GM21528 (cell line): ENCODE measurements around the gene PKP4.

Experiments
- ATAC-seq: cut with Tn5 transposase; IDR thresholded peaks from one replicate; pipeline ENCODE4 v1.9.1; 2021; ENCODE audit warnings: mild to moderate bottlenecking, moderate library complexity; ENCODE audit not compliant: unreplicated experiment, low FRiP score

The PKP4 gene

DNA sequence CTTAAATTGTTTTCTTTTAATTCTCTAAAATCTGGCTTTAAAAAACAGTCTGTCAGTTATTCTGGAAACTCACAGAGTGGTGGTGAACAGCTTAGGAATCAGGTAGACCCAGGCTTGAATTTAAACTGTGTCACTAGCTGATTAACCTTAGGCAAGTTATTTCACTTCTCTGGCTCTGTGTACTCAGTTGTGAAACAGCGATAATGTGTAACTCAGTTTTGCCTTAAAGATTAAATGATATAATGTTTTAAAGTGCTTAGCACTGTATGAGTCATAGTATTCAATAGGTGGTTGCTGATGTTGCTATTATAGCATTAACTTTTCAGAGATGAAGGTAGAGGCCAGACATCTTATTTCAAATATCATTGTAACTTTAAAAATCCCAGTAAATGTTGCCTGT, 40.7 kb downstream of the PKP4 start:
- no peak for ATAC-seq

DNA sequence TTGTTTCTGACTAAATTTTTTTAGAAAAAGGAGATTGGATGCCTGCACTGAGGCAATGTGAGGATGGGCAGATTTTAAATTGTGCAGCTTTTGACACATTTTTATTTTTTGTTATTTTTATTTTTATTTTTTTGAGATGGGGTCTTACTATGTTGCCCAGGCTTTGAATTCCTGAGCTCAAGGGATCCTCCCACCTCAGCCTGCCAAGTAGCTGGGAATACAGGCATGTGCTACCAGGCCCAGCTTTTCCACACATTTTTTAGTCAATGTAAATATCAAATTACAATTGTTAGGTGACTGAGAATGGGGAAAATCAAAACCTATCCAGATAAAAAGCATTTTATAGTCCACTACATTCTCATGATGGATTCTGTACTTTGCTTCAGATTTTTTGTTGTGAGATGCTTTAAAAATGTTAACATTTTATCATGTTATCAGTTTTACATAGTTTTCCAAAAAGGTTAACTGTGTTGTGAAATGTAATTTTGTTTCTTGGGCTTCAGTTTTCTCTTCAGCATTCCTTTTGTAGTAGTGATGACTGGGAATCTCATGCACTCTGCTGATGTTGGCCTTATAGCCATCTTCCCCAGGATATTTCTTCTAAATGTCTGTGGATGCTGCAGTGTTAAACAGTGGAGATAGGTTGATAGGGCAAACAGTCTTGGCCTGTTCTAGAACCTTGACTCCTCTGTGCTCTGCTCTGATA, 41.4 kb downstream of the PKP4 start:
- ATAC-seq: no peak

DNA sequence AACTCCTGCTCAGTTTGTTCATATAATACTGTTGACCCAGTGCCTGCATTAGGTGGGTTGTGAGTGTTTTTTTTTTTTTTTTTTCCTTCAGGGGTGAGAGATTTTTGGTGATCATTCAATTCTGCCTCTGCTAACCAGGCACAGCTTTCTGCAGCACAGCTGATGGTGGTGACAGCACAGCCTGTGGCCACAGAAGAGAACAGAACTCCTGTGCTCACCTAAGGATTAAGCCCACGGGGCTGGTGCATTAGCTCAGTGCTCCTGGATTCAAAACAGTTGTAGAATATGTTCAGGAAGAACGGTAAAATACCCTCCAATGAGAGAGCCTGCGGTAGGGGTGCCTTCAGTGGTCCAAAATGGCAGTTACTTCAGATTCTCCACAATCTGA, 42.0 kb downstream of the PKP4 start:
- ATAC-seq: no peak

DNA sequence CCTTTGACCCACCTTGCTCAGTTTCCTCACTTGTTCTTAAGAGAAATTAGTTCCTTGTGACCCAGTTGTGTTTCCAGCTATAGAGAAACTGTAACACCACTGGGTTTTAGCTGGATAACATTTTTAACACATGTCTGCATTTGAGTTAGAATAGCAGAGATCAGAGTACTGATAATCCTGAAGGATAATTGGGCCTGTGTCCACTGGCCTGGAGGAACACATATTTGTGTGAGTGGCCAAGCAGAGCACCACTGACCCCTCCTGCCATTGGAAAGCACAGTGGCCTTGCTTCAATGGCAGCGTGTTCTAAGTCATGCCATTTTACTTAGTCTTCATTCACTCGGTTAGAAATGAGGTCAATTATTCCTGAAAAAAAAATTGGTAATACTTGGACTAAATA, 42.6 kb downstream of the PKP4 start:
- ATAC-seq: no peak

DNA sequence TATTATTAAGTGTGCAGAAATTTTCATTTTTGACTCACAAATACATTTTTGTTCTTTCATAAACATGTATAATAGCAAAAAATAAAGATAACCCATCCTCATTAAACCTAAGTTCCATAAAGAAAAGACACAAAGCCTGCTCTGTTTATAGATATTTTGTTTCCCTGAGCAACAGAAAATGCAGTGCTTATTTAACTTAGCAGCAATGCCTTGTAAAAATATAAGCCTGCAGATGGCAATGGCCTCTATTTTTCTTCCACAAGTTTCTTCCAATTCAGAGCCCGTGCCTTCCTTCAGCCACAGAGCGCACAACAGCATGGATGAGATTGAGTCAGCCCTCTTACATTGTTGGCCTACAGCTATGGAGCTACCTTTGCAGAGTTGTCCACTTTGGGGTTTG, 43.6 kb downstream of the PKP4 start:
- ATAC-seq: no peak

DNA sequence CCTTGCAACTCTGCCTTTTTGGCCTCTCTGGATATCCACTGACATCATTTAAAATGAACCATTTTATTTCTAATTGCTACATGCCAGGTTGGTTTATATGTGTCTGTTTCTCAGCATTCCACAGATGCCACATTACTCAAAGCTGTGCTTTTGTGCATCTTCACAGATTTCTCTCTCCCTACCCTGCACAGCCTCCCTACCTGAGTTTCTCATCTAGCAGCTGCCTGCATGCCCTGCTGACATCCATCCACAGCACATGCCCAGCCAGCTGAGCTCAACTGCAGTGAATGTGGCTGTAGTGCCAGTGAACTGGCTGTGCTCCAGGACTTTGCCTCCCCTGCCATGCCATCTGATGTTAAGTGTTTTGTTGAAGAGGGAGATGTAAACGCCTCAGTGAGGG, 44.5 kb downstream of the PKP4 start:
- no peak for ATAC-seq

DNA sequence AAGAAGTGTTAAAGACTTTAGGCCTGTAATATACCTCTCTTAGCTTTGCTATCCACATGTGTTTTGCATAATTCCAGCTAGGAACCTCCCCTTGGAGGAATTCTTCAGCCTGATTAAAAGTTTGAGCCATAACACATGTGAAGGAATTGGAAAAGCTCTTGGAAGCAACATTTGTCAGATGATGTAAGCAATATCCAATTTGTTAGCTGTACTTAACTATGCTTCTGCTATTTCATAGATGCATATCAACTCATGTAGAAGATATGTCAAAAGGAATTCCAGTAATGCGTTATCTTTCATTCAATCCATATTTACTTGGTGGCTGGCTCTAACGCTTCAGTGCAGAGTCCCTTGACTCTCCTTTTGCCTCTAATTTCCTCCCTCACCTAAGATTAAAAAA, 46.2 kb downstream of the PKP4 start:
- no peak for ATAC-seq

DNA sequence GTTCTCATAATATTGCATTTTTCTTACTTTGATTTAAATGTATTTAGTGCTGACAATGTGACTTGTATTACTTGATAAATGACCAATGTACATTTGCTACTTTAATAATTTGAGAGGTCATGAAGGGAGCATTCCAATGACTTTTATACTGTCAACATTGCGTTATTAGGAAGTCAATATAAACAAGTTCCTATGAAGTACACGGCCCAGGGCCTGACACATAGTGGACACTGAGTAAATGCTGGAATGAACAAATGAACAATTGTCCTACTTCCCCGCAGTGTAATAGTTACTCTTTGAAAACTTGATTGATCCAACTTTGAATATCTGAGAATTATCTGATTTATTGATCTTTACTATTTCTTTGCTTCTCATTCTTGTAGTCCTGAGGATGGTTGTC, 47.3 kb downstream of the PKP4 start:
- no peak for ATAC-seq

DNA sequence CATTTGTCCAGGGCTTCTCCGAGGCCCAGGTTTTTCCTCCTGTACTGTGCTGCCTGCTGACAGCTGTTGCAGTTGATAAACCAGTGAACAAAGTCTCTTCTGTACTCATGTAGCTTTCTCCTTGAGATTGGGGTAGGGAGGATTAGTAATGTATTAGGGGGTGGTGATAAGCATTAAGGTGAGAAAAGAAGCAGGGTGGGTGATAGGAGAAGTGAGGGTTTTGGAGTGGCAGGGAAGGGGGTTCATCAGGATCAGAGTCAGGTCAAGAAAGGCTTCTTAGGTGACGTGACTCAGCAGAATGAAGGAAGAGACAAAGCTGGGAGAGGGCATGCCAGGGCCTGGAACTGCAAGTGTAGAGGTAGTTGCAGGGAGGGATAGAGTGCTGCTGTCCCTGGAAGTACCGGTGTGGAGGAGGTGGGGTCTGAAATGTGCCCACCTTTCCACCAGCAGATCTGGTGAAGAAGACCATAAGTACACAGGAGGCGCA, 48.7 kb downstream of the PKP4 start:
- no peak for ATAC-seq

DNA sequence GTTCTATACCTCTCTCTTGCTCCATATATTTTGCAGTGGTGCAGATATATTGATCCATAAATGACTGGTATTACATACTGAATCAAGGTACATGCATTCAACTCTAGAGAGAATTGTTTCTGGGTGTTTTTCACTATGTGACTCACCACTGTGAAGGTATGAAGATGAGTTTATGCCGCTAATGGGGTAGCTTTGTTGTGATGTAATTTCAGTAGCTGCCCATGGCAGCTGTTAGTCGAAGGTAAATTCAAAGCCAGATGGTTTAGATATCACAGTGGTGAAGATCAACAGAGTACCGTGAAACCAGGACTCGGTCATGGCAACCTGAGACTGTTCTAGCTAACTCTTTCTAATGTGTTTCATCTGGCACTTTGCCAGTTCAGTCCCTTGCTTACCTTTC, 50.4 kb downstream of the PKP4 start:
- ATAC-seq: no peak

DNA sequence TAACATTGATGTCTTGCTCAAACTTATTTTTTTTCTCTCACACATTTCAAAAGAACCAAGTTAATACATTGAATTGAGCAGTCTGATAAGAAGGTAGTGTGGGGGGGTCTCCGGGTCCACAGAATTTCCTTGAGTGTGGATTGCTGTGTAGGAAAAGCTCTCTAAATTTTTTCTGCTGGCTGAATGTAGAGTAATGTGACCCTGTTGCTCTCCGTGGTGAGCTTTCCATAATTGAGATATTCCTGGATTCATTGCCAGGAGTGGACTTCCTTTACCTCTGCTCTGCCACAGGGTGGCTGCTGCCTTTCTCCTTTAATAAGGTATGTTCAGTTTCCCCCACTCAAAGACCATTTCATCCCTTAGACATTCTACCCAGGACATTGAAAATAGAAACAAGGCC, 50.9 kb downstream of the PKP4 start:
- no peak for ATAC-seq

DNA sequence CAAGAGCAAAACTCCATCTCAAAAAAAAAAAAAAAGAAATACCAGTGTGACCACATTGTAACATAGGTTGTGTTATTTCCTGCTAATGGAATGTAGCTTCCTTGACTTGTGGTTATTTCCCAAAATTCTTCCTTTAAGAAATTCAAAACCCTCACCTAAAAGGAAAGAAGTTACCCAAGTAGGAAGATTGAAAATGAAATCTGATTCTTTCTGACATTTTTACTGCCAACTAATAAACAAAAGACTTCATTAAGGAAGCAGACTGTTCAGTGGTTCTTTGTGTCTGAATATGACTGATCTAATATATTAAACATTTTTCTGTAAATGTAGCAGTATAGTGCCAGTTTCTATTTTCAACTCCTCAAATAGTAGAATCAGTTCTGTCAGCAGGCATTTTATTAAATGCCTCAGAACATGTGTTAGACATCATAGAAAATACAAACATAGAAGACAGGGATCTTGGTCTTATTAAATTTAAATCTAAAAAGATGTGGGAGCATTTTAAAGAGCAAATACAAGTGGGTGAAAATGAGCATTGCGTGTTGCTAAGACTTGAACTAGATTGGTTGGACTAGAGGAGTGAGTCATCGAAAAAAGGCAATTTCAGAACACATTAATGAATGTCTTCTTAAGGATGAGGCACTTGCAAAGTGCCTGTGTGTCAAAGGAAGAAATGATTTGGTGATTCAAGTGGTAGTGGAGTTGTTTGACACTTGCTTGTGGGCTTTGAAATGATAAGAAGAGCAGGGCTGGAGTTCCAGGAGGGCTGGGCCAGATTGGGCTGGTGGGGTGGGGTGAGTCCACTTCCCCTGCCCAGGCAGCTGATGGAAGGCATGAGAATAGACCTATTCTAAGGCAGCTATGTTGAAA, 53.4 kb downstream of the PKP4 start:
- ATAC-seq: no peak

DNA sequence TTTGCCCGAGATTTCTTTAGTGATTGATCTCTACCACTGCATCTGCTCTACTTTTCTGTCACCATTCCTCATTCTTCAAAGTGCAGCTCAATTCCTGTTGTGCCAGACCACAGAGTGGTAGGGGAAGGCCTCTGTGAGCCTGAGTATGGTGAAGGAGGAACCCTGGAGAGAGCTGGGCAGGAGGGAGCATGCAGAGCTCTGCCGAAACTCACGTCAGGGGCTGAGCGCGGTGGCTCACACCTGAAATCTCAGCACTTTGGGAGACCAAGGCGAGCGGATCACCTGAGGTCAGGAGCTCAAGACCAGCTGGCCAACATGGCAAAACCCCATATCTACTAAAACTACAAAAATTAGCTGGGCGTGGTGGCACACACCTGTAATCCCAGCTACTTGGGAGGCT, 54.1 kb downstream of the PKP4 start:
- ATAC-seq: no peak

DNA sequence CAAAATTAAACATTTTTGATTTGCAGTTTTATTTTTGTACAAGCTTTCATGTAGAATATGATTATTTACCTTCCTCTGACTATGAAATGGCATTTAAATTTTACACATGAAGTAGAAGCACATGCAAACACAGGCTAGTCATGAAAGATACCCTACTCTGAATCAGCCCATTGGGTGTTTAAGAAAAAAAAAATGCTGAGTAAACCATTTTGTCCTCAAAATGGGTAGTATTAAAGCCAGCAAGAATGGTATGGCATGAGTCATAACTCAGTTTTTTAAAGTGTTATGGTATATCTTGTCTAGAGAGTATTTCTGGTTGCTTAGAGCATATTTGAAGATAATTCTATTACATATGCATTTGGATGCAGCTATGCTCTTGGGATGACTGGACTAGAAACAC, 55.0 kb downstream of the PKP4 start:
- no peak for ATAC-seq

DNA sequence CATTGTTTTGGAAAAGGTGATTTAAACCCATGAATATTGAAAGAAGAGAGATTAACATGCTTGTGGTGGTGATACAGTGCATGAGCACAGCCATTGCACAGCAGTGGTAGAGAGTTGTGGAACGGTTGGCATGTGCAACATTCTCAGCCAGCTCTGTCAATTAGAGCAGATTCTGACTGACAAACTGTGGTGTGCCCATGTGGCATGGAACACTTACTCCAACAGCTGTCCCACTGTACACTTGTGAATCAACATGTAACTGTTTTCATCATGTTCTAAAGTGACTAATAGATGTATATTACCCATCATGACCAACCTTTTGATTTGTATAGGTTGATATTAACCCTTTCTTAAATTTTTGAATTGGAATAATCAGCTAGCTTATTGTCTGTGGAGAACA, 55.6 kb downstream of the PKP4 start:
- no peak for ATAC-seq

DNA sequence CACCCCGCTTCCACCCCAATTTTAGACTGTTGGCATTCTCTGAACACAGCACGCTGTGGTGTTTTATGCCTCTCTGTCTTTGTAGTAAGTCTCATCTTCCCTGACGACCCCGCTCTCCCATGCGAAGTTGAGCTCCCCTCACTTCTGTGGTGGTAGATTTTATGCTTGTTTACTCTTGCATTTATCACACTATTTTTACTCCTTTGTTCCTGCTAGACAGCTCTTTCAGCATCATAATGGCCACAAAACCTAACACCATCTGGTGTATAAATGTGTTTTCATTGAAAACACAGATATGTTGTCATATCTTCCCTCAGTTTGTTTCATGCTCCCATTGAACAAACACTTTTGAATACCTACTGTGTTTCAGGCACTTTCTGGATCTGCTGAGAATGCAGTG, 57.1 kb downstream of the PKP4 start:
- no peak for ATAC-seq

DNA sequence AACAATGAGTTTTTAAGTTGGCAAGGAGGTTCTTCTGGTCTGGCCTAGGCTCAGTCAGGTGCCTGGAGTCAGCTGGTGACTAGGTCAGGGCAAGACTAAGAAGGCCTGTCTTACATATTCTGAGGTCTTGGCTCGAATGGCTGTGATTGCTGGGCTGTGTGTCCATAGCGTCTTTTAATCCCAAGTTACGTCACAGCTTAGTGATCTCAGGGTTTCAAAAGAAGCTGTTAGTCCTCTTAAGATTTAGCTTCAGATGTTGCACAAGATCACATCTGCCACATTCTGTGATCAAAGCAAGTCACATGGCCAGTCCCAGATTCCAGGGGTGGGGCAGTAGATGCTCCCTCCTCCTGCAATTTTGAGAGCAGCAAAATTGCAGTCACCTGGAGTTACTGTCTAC, 61.3 kb downstream of the PKP4 start:
- no peak for ATAC-seq

DNA sequence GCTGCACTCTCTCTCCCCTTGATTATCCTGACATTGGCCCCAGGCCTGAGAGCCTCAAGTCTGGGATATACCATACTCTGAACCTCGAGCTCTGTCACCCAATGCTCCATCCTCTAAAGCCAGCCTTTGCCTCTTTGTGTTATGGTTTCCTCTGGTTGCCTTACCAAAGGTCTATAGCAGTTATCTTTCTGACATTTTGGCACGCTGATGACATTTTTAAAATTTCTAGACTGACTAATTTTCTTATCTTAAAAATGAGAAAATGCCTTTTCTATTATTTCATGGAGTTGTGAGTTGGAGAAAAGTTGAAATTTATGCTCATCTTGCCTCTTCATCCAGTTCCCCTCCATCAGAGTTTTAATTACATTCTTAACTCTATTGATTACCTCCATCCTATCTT, 62.7 kb downstream of the PKP4 start:
- ATAC-seq: no peak

DNA sequence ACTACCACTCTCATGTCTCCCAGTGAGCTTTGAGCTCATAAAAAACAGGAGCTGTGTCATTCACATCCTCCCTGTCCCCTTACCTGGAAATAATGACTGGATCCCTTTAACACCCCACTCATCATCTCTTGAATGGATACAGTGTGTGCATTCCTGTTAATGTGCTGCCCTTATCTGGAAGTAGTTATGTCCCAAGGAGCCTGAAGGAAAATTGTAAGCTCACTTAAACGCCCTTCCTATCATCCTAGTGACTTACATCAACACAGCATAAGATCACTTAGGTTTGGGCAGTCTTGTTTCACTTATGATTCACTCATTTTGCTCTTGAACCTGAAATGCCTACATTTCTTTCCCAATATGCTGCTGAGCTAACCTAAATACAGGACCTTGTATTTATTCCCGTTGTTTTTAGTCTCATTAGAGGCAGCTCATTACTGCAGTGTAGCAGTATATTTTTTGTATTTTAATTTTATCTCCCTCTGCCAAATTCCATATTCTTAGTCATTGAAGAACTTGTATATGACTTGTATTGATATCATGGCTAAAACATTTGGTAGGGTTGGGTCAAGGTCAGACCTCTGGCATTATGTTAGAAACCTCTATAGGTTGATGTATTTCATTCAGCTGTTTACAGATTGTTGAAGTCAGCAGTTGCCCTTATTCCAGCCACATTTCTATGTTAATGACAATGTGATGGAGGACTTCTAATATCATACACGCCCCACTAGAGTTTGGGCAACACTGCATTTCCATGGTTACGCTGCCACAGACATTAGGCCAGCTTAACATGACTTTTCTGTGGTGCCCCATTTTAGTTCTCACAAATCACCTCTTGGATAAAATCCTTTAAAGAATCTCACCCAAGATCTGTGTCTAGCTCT, 72.9 kb downstream of the PKP4 start:
- no peak for ATAC-seq

DNA sequence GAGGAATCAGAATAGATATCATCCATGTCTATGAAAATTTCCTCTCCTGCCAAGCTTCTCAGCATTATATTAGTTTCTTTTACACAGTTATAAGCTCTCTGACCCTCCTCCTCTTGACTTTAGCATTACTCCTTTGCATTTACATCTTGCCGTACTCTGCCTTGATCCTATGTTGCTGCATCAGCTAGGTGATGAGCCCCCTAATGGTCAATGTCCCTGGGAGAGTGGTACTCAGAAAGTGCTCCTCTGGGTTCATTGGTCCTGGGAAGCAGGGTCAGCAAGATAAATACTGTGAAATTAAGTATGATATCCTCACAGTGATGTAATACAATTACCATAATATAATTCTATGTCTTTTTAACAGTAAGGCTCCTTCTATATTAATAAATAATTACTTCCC, 74.1 kb downstream of the PKP4 start:
- ATAC-seq: no peak

DNA sequence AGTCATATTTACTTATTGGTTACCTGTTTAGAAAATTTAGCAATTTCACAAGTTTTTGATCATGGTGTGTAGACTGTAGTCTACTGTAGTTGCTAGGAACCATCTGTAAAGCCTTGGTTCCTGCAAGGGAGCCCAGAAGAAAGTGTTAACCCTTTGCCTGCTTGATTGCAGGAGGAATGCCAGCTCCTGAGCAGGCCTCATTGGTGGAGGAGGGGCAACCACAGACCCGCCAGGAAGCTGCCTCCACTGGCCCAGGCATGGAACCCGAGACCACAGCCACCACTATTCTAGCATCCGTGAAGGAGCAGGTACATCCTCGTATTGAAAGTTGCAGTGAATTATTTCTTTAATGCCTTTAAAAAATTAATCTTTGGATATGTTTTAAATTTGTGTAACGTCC, 76.3 kb downstream of the PKP4 start:
- no peak for ATAC-seq
